ENCODE results near the gene FALEC.

Gene FALEC

GRCh38 chr1:150511551-150511950, 4.0 kb upstream of the FALEC start:
- FAIRE-seq = no peak
- DNase-seq (ENCODE audit: insufficient read length, low spot score) = no peak

GRCh38 chr1:150511985-150512660, 3.4 kb upstream of the FALEC start:
- FAIRE-seq (no peak), DNase-seq (ENCODE audit: insufficient read length, low spot score) (no peak)

- FAIRE-seq (no peak), DNase-seq (ENCODE audit: insufficient read length, low spot score) (no peak)
Measured at GRCh38 chr1:150512846-150513245, 2.7 kb upstream of the FALEC start.

GRCh38 chr1:150513351-150513791, 2.2 kb upstream of the FALEC start:
- DNase-seq (ENCODE audit: insufficient read length, low spot score) = no peak
- no peak for FAIRE-seq

GRCh38 chr1:150514260-150514659, 1.3 kb upstream of the FALEC start:
- FAIRE-seq (no peak), DNase-seq (ENCODE audit: insufficient read length, low spot score) (no peak)

GRCh38 chr1:150514913-150515327, 632 bp upstream of the FALEC start:
- no peak for FAIRE-seq

GRCh38 chr1:150516050-150516591, 569 bp downstream of the FALEC start:
- FAIRE-seq (no peak), DNase-seq (ENCODE audit: insufficient read length, low spot score) (no peak)

More at GRCh38 chr1:150514913-150515327, 632 bp upstream of the FALEC start:
- no peak for DNase-seq (ENCODE audit: insufficient read length, low spot score)

- FAIRE-seq (no peak), DNase-seq (ENCODE audit: insufficient read length, low spot score) (no peak)
Measured at GRCh38 chr1:150516616-150517015, 1.1 kb downstream of the FALEC start.

GRCh38 chr1:150521196-150521968, 5.8 kb downstream of the FALEC start:
- FAIRE-seq (no peak), DNase-seq (ENCODE audit: insufficient read length, low spot score) (no peak)

- FAIRE-seq (no peak), DNase-seq (ENCODE audit: insufficient read length, low spot score) (no peak)
Measured at GRCh38 chr1:150525348-150525747, 9.8 kb downstream of the FALEC start.

GRCh38 chr1:150528196-150528595, 12.6 kb downstream of the FALEC start:
- no peak for DNase-seq (ENCODE audit: insufficient read length, low spot score)

GRCh38 chr1:150529017-150529416, 13.5 kb downstream of the FALEC start:
- DNase-seq (ENCODE audit: insufficient read length, low spot score) (no peak), FAIRE-seq (no peak)

More at GRCh38 chr1:150528196-150528595, 12.6 kb downstream of the FALEC start:
- FAIRE-seq = no peak

GRCh38 chr1:150530491-150531159, 15.1 kb downstream of the FALEC start:
- DNase-seq (ENCODE audit: insufficient read length, low spot score) (no peak), FAIRE-seq (no peak)

- no peak for DNase-seq (ENCODE audit: insufficient read length, low spot score)
- FAIRE-seq = no peak
Measured at GRCh38 chr1:150532860-150533259, 17.3 kb downstream of the FALEC start.

GRCh38 chr1:150534002-150534401, 18.4 kb downstream of the FALEC start:
- FAIRE-seq = no peak

GRCh38 chr1:150535511-150536287, 20.1 kb downstream of the FALEC start:
- FAIRE-seq (no peak), DNase-seq (ENCODE audit: insufficient read length, low spot score) (no peak)

More at GRCh38 chr1:150534002-150534401, 18.4 kb downstream of the FALEC start:
- DNase-seq (ENCODE audit: insufficient read length, low spot score) = no peak

GRCh38 chr1:150536836-150537731, 21.5 kb downstream of the FALEC start:
- no peak for DNase-seq (ENCODE audit: insufficient read length, low spot score)
- FAIRE-seq = no peak

- DNase-seq (ENCODE audit: insufficient read length, low spot score) = no peak
- no peak for FAIRE-seq
Measured at GRCh38 chr1:150537732-150538684, 22.5 kb downstream of the FALEC start.

All from HTR-8/SVneo (cell line).